ENCODE data around the gene BSG. TPM values are rescaled to one million over a fixed set of nuclear protein-coding genes. Genes with fewer than 3 reads are reported as not detected.

BSG gene
- total and polyA plus RNA-seq, 10 of the 15 experiments (the other 5 are each of a cell fraction or from before 2014, with no cell fraction given) = 2.8 to 297 (median 199) TPM

DNA sequence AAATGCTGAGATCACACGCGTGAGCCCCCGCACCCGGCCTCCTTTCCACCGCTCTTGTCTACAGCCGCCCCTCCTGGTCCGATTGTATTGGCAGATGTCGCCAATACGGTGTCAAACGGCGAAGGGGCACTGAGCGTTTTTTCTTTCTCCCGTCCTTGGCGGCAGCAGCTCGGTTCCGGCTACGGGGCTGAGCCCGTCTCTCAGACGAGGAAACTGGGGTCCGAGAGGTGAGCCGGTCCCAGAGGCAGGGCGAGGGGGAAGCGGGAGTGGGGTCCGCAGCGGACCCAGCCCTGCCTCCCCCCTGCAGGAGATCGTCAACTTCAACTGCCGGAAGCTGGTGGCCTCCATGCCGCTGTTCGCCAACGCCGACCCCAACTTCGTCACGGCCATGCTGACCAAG lies 40.5 kb downstream of the BSG start (continued):
- TF ChIP-seq, protein P1, sequence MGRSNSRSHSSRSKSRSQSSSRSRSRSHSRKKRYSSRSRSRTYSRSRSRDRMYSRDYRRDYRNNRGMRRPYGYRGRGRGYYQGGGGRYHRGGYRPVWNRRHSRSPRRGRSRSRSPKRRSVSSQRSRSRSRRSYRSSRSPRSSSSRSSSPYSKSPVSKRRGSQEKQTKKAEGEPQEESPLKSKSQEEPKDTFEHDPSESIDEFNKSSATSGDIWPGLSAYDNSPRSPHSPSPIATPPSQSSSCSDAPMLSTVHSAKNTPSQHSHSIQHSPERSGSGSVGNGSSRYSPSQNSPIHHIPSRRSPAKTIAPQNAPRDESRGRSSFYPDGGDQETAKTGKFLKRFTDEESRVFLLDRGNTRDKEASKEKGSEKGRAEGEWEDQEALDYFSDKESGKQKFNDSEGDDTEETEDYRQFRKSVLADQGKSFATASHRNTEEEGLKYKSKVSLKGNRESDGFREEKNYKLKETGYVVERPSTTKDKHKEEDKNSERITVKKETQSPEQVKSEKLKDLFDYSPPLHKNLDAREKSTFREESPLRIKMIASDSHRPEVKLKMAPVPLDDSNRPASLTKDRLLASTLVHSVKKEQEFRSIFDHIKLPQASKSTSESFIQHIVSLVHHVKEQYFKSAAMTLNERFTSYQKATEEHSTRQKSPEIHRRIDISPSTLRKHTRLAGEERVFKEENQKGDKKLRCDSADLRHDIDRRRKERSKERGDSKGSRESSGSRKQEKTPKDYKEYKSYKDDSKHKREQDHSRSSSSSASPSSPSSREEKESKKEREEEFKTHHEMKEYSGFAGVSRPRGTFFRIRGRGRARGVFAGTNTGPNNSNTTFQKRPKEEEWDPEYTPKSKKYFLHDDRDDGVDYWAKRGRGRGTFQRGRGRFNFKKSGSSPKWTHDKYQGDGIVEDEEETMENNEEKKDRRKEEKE (IDR thresholded peaks at IDR 0.05) = no peak
- TF ChIP-seq RFX5 (IDR thresholded peaks at IDR 0.05; ENCODE audit: low read depth, low read length) (no peak), SMAD5 (IDR thresholded peaks at IDR 0.05; ENCODE audit: low read depth) (no peak), RCOR1 (conservative IDR thresholded peaks at IDR 0.05; ENCODE audit: low read depth, low read length) (no peak), CHD4 (IDR thresholded peaks at IDR 0.05) (no peak), ETV6 (conservative IDR thresholded peaks at IDR 0.05 in 1 of 2, IDR thresholded peaks at IDR 0.05 in 1 of 2; ENCODE audit: borderline replicate concordance in 1 of 2, low read depth in 1 of 2) (no peak), CREB1 (IDR thresholded peaks at IDR 0.05; ENCODE audit: low read depth) (no peak), TBL1XR1 (IDR thresholded peaks at IDR 0.05; ENCODE audit: low read depth, low read length) (no peak), POU2F2 (IDR thresholded peaks at IDR 0.05; ENCODE audit: borderline replicate concordance, low read depth, low read length) (no peak), IRF4 (IDR thresholded peaks at IDR 0.05; ENCODE audit: low read depth, low read length) (no peak)
- TF ChIP-seq, protein P2, sequence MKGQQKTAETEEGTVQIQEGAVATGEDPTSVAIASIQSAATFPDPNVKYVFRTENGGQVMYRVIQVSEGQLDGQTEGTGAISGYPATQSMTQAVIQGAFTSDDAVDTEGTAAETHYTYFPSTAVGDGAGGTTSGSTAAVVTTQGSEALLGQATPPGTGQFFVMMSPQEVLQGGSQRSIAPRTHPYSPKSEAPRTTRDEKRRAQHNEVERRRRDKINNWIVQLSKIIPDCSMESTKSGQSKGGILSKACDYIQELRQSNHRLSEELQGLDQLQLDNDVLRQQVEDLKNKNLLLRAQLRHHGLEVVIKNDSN (IDR thresholded peaks at IDR 0.05; ENCODE audit: borderline replicate concordance, extremely low read length, insufficient read depth, low read depth, low read length) = no peak
